Calu3 (cell line): ENCODE results near the gene ATXN2. TPM values are rescaled to one million over a fixed set of nuclear protein-coding genes. Genes with fewer than 3 reads are reported as not detected.
"Not testable (repeated sequence)": the region's sequence is repeated elsewhere in the genome, so short reads cannot be mapped to it uniquely, and the experiment has no call there.

Experiments
- BruUV-seq: library from RNA; stranded (reverse); fragments of 400-500 nt; replicated peaks from 2 replicates; lab custom pipeline; 2021; lab: Mats Ljungman, UMichigan
- CTCF ChIA-PET: fragments of 300-600 bp; sonication (Branson Sonifier 250); formaldehyde crosslinking; loops from one replicate; lab custom pipeline; 2022; ENCODE audit warnings: antibody characterized with exemption; lab: Charles Lee
- DNase-seq: peaks from one replicate; pipeline ENCODE4 v3.0.0; 2022
- H3K27ac Mint-ChIP-seq: one replicate; pipeline ENCODE4 v1.8.0; 2022; ENCODE audit warnings: mixed read lengths; ENCODE audit not compliant: unreplicated experiment
- H3K27me3 Mint-ChIP-seq: one replicate; pipeline ENCODE4 v1.8.0; 2022; ENCODE audit warnings: mixed read lengths; ENCODE audit not compliant: unreplicated experiment
- H3K36me3 Mint-ChIP-seq: one replicate; pipeline ENCODE4 v1.8.0; 2022; ENCODE audit warnings: mild to moderate bottlenecking, moderate library complexity, mixed read lengths; ENCODE audit not compliant: insufficient read depth, unreplicated experiment
- H3K4me1 Mint-ChIP-seq: one replicate; pipeline ENCODE4 v1.8.0; 2022; ENCODE audit warnings: mild to moderate bottlenecking, low read depth, mixed read lengths; ENCODE audit not compliant: unreplicated experiment
- H3K4me3 Mint-ChIP-seq: one replicate; pipeline ENCODE4 v1.8.0; 2022; ENCODE audit warnings: mild to moderate bottlenecking, low read depth, moderate library complexity, mixed read lengths; ENCODE audit not compliant: unreplicated experiment
- H3K9me3 Mint-ChIP-seq: one replicate; pipeline ENCODE4 v1.8.0; 2022; ENCODE audit warnings: low read depth, mixed read lengths; ENCODE audit not compliant: unreplicated experiment
- intact Hi-C: fragments of 100-400 bp; cut with micrococcal nuclease; formaldehyde crosslinking; loops from one replicate; pipeline ENCODE4 v1.10.0; 2022; ENCODE audit not compliant: unreplicated experiment
- total RNA-seq: library from RNA; stranded (reverse); gene quantifications from 2 replicates; pipeline ENCODE4 v1.2.3, GENCODE V29; 2022
- TF ChIP-seq, protein P1 (sequence below): fragments of 200-600 bp; IDR thresholded peaks from one replicate; pipeline ENCODE4 v1.8.0; 2022; ENCODE audit warnings: antibody characterized with exemption; ENCODE audit not compliant: unreplicated experiment

ATXN2 gene
- total RNA-seq, 1 experiment from 2014 or later = 123 TPM

- H3K4me1 Mint-ChIP-seq = no peaks in the 10 kb centered on the region
- no peak overlapping the region for H3K27ac Mint-ChIP-seq
- DNase-seq = no peak
- no peak overlapping the region for H3K4me3 Mint-ChIP-seq
- no peaks in the 10 kb centered on the region for H3K27me3 Mint-ChIP-seq
- no TSS peak for BruUV-seq
- H3K9me3 Mint-ChIP-seq = no peaks in the 10 kb centered on the region
- H3K36me3 Mint-ChIP-seq = peaks cover 47% of the 10 kb centered on the region
- intact Hi-C loops = no loop called here
- CTCF ChIA-PET = interaction anchor here (0.7 kb wide), 2 partner anchors 100 to 102 kb away, joined by 3 to 4 read pairs; no protein-coding TSS in a partner anchor
- TF ChIP-seq, protein P1, sequence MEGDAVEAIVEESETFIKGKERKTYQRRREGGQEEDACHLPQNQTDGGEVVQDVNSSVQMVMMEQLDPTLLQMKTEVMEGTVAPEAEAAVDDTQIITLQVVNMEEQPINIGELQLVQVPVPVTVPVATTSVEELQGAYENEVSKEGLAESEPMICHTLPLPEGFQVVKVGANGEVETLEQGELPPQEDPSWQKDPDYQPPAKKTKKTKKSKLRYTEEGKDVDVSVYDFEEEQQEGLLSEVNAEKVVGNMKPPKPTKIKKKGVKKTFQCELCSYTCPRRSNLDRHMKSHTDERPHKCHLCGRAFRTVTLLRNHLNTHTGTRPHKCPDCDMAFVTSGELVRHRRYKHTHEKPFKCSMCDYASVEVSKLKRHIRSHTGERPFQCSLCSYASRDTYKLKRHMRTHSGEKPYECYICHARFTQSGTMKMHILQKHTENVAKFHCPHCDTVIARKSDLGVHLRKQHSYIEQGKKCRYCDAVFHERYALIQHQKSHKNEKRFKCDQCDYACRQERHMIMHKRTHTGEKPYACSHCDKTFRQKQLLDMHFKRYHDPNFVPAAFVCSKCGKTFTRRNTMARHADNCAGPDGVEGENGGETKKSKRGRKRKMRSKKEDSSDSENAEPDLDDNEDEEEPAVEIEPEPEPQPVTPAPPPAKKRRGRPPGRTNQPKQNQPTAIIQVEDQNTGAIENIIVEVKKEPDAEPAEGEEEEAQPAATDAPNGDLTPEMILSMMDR = no peak
Measured at GRCh38 chr12:111467857-111468241, 131.3 kb downstream of the ATXN2 start.

- intact Hi-C loops = no loop called here
- H3K9me3 Mint-ChIP-seq = no peaks in the 10 kb centered on the region
- peaks cover 45% of the 10 kb centered on the region for H3K36me3 Mint-ChIP-seq
- H3K4me1 Mint-ChIP-seq = peaks cover 5% of the 10 kb centered on the region
- H3K27ac Mint-ChIP-seq = no peak overlapping the region
- H3K27me3 Mint-ChIP-seq = no peaks in the 10 kb centered on the region
- CTCF ChIA-PET = interaction anchor here (0.6 kb wide), 2 partner anchors 42 to 809 kb away, joined by 4 to 5 read pairs; no protein-coding TSS in a partner anchor
- TF ChIP-seq, protein P1 = no peak
- no TSS peak for BruUV-seq
- no peak overlapping the region for H3K4me3 Mint-ChIP-seq
- no peak for DNase-seq
Measured at GRCh38 chr12:111467092-111467856, 131.8 kb downstream of the ATXN2 start.

- no peaks in the 10 kb centered on the region for H3K9me3 Mint-ChIP-seq
- no peaks in the 10 kb centered on the region for H3K27me3 Mint-ChIP-seq
- no TSS peak for BruUV-seq
- peaks cover 9% of the 10 kb centered on the region for H3K4me1 Mint-ChIP-seq
- intact Hi-C loops = no loop called here
- no peak overlapping the region for H3K4me3 Mint-ChIP-seq
- H3K27ac Mint-ChIP-seq = no peak overlapping the region
- TF ChIP-seq, protein P1 = no peak
- CTCF ChIA-PET = interaction anchor here (0.6 kb wide), 1 partner anchor 211 kb away, joined by 5 read pairs; no protein-coding TSS in a partner anchor
- H3K36me3 Mint-ChIP-seq = peaks cover 44% of the 10 kb centered on the region
- DNase-seq = no peak
Measured at GRCh38 chr12:111462210-111462769, 136.8 kb downstream of the ATXN2 start.

DNA sequence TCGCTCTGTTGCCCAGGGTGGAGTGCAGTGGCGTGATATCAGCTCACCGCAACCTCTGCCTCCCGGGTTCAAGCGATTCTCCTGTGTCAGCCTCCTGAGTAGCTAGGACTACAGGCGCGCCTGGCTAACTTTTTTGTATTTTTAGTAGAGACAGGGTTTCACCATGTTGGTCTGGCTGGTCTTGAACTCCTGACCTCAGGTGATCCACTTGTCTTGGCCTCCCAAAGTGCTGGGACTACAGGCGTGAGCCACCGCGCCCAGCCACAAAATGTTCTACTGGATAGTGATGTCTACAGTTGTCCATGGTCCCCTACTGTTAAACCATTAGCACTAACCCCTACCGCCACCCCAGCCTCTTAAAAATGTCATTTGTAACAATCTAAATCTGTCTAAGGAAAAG, 139.0 kb downstream of the ATXN2 start:
- H3K27me3 Mint-ChIP-seq, intact Hi-C loops, H3K9me3 Mint-ChIP-seq, H3K27ac Mint-ChIP-seq, DNase-seq, CTCF ChIA-PET, H3K4me3 Mint-ChIP-seq, BruUV-seq, H3K4me1 Mint-ChIP-seq: not testable (repeated sequence)
- peaks cover 47% of the 10 kb centered on the region for H3K36me3 Mint-ChIP-seq
